ENCODE data around the gene AKR1E2. TPM values are rescaled to one million over a fixed set of nuclear protein-coding genes. Genes with fewer than 3 reads are reported as not detected.

AKR1E2 gene
- total and polyA plus RNA-seq, 10 of the 15 experiments (the other 5 are each of a cell fraction or from before 2014, with no cell fraction given) = not detected

DNA sequence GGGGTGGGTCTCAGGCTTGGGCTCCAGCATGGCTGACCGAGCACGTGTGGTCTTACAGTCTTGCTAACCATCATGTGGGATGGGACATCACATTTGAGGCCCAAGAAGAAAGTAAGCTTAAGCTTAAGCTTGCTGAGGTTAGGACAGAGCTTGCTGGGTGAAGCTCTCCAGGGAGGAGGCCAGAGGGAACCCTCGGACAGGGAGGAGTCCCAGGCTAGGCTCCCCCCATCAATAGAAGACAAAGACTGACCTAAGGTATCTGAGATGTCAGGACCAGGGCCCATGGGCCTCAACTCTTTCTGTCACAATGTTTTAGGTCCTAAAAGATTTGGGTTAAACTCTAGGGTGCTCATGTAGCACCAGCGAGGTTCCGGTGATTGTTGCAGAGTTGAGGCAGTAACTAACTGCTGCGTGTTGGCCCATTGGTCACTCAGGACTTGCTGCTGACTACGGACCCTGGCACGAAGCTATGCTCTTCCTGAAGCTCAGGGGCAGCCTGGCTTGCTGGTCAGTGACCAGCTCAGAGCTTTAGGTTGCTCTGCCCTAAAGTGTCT, 10.5 kb downstream of the AKR1E2 start:
- Histone ChIP-seq H4K20me1 (ENCODE audit: control insufficient read depth, insufficient read depth) (no peaks in the 10 kb centered on the region), H3K9me3 (replicated peaks; ENCODE audit: control insufficient read depth, insufficient read depth, low read length) (no peaks in the 10 kb centered on the region), H3K9ac (ENCODE audit: control insufficient read depth, insufficient read depth, low read length) (no peak overlapping the region), H3K36me3 (ENCODE audit: control insufficient read depth in 2 of 2, insufficient read depth in 2 of 2, low read length in 1 of 2) (no peaks in the 10 kb centered on the region), H3K79me2 (ENCODE audit: control insufficient read depth, insufficient read depth, low read length) (no peaks in the 10 kb centered on the region), H3K4me2 (ENCODE audit: control insufficient read depth, insufficient read depth) (no peak overlapping the region), H3K27me3 (replicated peaks in 1 of 2; ENCODE audit: control insufficient read depth in 2 of 2, insufficient read depth in 2 of 2, low read length in 1 of 2) (no peaks in the 10 kb centered on the region; a peak in 2 of 4 replicates), H2AFZ (ENCODE audit: control insufficient read depth, low read depth, low read length) (no peak overlapping the region), H3K27ac (ENCODE audit: control insufficient read depth, insufficient read depth) (no peak overlapping the region), H3K4me1 (ENCODE audit: control insufficient read depth, insufficient read depth, low read length) (no peaks in the 10 kb centered on the region), H3K4me3 (no peak overlapping the region)
- WGBS (ENCODE audit: insufficient coverage, insufficient replicate concordance, low lambda C conversion rate, missing lambda C conversion rate) = 26% methylated on average over 8 of the region's 8 CpGs
- in situ Hi-C loops (cut with MboI) = no loop called here
- CTCF ChIA-PET = interaction anchor here (5.4 to 6.3 kb wide), 2 partner anchors 14 to 22 kb away, joined by 34 to 49 read pairs; no protein-coding TSS in a partner anchor
- POLR2A ChIA-PET = no interaction called here
- intact Hi-C loops (cut with micrococcal nuclease; ENCODE audit: unreplicated experiment) = no loop called here
- FAIRE-seq (no peak), DNase-seq (ENCODE audit: low read depth, low spot score) (no peak), ATAC-seq (no peak)
- SMC1A ChIA-PET (ENCODE audit: uncharacterized antibody, unreplicated experiment) = interaction anchor here (0.6 to 1.1 kb wide), 2 partner anchors 13 to 334 kb away, joined by 3 read pairs; no protein-coding TSS in a partner anchor
- BruUV-seq (replicated peaks) = no TSS peak
- RAD21 ChIA-PET (ENCODE audit: unreplicated experiment) = no interaction called here
- TF ChIP-seq PAX5 (IDR thresholded peaks at IDR 0.05; ENCODE audit: borderline replicate concordance, low read depth, low read length) = no peak
- TF ChIP-seq IRF4 (IDR thresholded peaks at IDR 0.05; ENCODE audit: low read depth, low read length) = no peak
- no peak for TF ChIP-seq ASH2L (IDR thresholded peaks at IDR 0.05; ENCODE audit: borderline replicate concordance, low read depth)
- no peak for TF ChIP-seq HDGF (IDR thresholded peaks at IDR 0.05)
- no peak for TF ChIP-seq SIX5 (IDR thresholded peaks at IDR 0.05; ENCODE audit: low read depth, low read length, severe bottlenecking)
- TF ChIP-seq, protein P1, sequence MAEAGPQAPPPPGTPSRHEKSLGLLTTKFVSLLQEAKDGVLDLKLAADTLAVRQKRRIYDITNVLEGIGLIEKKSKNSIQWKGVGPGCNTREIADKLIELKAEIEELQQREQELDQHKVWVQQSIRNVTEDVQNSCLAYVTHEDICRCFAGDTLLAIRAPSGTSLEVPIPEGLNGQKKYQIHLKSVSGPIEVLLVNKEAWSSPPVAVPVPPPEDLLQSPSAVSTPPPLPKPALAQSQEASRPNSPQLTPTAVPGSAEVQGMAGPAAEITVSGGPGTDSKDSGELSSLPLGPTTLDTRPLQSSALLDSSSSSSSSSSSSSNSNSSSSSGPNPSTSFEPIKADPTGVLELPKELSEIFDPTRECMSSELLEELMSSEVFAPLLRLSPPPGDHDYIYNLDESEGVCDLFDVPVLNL (IDR thresholded peaks at IDR 0.05; ENCODE audit: low read depth, low read length) = no peak
- no peak for TF ChIP-seq CEBPB (IDR thresholded peaks at IDR 0.05; ENCODE audit: borderline replicate concordance in 1 of 2, low read depth in 2 of 2, low read length in 2 of 2)
- TF ChIP-seq STAT1 (conservative IDR thresholded peaks at IDR 0.05) = no peak
- no peak for TF ChIP-seq ATF7 (IDR thresholded peaks at IDR 0.05; ENCODE audit: low read depth)
- TF ChIP-seq, protein P2, sequence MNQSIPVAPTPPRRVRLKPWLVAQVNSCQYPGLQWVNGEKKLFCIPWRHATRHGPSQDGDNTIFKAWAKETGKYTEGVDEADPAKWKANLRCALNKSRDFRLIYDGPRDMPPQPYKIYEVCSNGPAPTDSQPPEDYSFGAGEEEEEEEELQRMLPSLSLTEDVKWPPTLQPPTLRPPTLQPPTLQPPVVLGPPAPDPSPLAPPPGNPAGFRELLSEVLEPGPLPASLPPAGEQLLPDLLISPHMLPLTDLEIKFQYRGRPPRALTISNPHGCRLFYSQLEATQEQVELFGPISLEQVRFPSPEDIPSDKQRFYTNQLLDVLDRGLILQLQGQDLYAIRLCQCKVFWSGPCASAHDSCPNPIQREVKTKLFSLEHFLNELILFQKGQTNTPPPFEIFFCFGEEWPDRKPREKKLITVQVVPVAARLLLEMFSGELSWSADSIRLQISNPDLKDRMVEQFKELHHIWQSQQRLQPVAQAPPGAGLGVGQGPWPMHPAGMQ (IDR thresholded peaks at IDR 0.05; ENCODE audit: borderline replicate concordance) = no peak

Data from GM12878 (cell line).